GM21717 (cell line): Measurements from ENCODE around the gene KIF1B.
A peak's percentile ranks its signal among the peaks of the same experiment; 100 is the strongest.
"Not testable (repeated sequence)": the region's sequence is repeated elsewhere in the genome, so short reads cannot be mapped to it uniquely, and the experiment has no call there.

Experiments
- ATAC-seq: cut with Tn5 transposase; IDR thresholded peaks from one replicate; pipeline ENCODE4 v1.9.1; 2021; ENCODE audit warnings: mild to moderate bottlenecking, moderate library complexity; ENCODE audit not compliant: unreplicated experiment

KIF1B gene

DNA sequence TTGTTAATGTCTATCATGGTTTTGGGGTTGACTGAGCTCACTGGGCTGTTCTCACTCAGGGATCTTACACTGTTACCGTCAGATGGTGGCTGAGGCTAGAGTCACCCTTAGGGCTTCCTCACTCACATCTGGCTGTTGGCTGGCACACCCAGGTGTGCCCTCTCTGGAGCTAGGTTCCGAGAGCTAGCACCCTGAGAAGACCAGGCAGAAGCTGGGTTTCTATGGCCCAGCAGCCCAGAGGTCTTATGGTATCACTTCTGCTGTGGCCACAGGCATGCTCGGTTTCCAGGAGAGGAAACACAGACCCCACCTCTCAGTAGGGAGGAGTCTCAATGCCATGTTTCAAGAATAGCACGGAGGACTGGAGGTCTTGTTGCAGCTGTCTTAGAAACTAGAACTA lies 20.7 kb upstream of the KIF1B start:
- no peak for ATAC-seq

- no peak for ATAC-seq
Measured at GRCh38 chr1:10192263-10192662, 18.1 kb upstream of the KIF1B start.

DNA sequence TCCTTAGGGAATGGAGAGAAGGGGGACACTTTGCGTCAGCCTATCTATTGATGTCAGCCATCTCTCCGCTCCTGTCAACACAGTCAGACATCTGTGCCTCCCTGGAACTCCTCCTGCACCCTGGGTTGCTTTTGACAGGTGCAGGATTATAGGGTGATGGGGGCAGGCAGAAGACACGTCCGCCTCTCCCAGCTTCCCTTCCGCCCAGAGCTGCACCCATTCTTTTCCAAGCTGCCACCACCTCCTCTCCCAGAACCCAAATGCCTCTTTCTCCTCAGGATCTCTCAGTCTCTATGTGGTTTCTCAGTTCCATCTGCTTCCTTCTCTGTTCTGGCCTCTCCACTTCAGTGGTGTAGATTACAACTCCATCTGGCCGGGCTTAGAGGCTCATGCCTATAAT lies 17.1 kb upstream of the KIF1B start:
- no peak for ATAC-seq

DNA sequence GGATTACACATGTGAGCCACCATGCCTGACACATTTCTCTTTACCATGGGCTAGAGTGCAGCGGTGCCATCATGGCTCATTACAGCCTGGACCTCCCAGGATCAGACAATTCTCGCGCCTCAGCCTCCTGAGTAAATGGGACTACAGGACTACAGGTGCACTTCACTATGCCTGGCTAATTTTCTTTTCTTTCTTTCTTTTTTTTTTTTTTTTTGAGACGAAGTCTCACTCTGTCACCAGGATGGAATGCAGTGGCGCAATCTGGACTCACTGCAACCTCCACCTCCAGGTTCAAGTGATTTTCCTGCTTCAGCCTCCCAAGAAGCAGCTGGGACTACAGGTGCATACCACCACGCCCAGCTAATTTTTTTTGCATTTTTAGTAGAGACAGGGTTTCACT lies 14.8 kb upstream of the KIF1B start:
- no peak for ATAC-seq

DNA sequence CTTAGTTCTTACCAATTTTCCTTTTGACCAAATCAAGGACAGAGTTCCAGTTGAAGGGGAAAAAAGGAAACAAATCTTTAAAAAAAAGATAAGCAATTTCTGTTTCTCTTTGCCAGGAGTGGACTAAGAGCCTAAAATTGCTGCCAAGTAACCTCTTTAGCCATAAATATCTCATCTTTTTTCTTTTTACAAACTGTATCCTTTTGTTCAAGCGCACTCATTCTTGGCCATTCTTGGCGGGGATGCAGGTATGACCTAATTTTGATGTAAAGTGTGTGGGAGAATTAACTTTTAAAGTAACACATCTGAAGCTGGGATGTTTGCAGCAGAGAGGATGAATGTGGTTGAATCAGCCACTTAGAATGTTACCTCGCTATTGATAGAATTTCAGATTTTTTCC lies 13.4 kb upstream of the KIF1B start:
- ATAC-seq, result no peak

GRCh38 chr1:10200620-10201019 lies 9.8 kb upstream of the KIF1B start:
- ATAC-seq, result no peak

DNA sequence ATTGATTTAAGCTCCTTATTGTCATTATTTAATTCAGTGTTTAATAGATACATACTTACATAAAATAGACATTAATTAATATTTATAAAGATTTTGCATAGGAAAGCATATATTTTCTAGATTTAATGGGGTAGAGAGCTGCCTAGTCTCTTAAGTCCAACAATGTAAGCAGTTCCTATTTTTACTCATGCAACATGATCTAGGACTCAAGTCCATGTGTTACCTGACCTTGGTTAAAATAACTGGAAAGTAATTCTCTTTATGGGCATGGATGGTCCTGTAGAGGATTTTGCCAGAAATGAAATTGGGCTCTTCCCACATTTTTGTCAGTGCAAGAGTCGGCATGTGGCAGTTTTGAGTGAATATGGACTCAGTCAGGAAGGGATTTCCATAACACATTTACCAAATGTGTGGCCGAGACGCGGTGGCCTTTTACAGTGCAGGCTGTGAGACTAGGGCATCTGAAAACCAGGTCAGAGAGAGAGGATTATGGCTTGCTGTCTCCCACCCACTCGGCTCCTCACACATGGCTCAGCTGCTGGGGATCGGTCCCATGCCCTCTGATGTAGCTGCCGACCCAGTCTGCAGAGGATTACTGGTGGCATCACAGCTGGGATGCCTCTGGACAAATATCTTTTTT lies 6.2 kb upstream of the KIF1B start:
- no peak for ATAC-seq

GRCh38 chr1:10205206-10205605 lies 5.2 kb upstream of the KIF1B start:
- ATAC-seq, result not testable (repeated sequence)

GRCh38 chr1:10207810-10208209 lies 2.6 kb upstream of the KIF1B start:
- no peak for ATAC-seq

GRCh38 chr1:10208537-10208936 lies 1.8 kb upstream of the KIF1B start:
- no peak for ATAC-seq

GRCh38 chr1:10209590-10209904 lies 823 bp upstream of the KIF1B start:
- no peak for ATAC-seq

DNA sequence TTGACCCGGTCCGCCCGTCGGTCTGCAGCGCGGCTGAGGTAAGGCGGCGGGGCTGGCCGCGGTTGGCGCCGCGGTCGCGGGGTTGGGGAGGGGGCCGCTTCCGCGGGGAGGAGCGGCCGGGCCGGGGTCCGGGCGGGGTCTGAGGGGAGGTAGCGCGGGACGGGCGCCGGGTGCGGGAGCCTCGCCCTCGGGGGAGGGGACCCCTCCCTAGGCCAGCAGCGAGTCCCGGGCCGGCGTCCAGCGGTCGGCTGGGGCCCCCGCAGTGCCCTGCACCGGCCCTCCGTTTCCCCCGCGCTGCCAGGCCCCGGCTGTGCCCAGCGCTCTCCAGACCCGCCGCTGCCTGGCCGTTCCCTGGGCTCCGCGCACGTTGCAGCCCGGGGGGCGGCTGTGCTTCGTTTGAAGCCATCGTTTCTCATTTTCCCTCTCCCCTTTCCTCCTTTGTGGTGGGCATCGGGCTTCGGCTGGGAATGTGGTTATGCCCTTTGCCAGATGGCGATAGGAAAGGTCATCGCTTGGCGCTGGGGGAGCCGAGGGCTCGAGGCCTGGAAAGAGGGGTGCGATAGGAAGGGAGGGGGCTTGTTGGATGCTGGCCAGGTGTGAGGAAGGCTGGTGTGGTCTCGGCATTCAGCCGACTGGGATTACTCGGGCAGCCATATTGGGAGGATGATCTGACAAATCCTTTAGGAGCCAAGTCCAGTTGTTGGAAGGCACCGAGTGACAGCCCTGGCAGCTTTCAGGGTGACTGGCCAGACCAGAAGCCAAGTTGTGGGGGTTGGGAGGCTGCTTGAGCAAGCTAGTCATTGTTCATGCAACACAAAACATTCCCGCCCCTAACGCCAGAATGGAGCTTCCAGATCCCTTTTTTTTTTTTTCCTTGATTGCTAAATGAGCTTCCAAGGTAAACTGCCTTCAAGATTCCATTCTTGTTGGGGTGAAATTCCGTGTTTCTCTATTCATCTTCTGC lies 753 bp downstream of the KIF1B start:
- ATAC-seq, result peak; percentile 8

- ATAC-seq, result no peak
Measured at GRCh38 chr1:10211805-10212410, 1.5 kb downstream of the KIF1B start.

- no peak for ATAC-seq
Measured at GRCh38 chr1:10212476-10212875, 2.1 kb downstream of the KIF1B start.

DNA sequence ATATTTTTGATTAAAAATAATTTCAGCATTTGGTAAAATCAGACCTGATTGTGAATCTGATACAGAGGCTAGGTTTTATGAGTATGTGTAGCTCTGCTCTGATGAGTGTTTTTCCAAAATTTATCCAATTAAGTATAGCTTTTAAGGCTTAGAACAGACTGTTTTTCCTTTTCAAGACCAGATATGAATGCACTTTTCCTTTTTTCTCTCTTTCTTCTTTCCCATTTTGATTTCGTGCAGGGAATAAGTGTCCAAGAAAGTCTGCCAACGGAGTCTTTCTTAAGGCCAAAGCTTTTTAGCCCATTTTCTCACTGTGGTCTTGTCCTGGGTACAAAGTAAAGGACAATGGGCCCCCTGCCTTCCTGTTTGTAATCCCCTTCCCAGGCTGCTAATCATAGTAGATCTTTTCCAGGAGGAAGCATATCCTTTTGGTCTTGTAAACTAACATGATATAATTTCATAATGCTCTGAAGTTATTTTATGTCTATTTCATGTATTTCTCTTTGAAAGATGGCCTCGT lies 2.9 kb downstream of the KIF1B start:
- ATAC-seq, result no peak

- no peak for ATAC-seq
Measured at GRCh38 chr1:10216090-10216749, 5.8 kb downstream of the KIF1B start.

DNA sequence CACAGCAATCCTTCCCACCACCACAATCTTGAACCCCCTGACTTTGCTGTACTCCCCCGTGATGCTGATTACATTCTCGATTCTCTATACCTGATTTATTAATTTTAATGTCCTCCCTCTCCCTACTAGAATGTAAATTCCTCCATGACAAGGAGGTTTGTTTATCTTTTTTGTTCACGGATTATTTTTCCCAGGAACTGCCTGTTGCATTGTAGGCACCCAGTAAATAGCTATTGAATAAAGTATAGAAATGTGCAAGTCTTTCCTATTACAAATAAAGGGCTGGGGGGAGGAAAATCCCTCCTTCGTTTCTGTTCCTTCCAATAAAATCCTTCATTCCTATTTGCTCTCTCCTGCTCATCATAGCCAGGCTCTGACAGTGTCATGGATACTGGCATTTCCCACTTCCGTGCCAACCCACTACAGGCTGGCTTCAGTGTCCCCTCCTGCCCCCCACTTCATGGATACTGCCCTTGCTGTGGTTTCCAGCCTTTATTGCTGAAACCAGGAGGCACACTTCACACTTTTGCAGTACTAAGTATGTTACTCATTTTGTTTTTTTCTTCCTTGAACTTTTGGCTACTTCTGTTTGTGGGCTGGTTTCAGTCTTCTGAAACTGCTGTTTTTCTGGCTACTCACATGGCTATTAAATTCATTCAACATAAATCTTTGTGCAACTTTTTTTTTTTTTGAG lies 7.5 kb downstream of the KIF1B start:
- no peak for ATAC-seq

DNA sequence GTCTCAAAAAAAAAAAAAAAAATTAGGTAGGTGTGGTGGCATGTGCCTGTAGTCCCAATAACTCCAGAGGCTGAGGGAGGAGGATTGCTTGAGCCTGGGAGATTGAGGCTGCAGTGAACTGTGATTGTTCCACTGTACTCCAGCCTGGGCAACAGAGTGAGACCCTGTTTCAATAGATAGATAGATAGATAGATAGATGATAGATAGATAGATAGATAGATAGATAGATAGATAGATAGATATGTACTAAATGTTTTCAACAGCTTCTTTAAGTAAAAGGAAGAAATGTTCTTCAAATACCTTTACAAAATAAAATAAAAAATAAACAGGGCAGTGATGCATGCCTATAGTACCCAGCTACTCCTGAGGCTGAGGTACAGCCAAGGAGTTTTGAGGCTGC lies 9.8 kb downstream of the KIF1B start:
- no peak for ATAC-seq

DNA sequence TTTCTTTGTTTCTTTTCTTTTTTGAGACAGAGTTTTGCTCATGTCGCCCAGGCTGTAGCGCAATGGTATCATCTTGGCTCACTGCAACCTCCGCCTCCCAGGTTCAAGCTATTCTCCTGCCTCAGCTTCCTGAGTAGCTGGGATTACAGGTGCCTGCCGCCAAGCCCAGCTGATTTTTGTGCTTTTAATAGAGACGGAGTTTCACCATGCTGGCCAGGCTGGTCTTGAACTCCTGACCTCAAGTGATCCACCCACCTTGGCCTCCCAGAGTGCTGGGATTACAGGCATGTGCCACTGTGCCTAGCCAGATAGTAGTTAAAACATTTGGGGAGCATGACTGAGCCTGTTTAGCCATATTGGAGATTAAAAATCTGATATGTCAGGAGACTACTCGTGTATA lies 10.3 kb downstream of the KIF1B start:
- ATAC-seq, result not testable (repeated sequence)

GRCh38 chr1:10225573-10225972 lies 15.2 kb downstream of the KIF1B start:
- ATAC-seq, result no peak

DNA sequence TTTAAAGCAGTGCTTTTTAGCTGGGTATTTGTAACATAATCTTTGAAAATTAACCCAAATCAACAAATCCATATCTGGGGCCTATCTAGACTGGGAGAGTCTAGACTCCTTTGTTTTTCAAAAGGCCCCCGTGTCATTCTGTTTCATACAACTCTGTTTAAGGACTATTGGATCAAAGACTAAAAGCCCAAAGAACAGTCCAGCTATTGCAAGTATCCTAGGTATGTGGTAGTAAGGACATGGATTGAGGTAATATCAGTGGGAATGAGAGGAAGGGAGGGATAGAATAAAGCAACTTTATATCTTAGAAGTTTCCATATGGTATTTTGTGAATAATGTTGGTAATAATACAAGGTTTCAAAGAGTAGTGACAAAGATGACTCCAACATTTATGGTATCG lies 18.2 kb downstream of the KIF1B start:
- ATAC-seq, result no peak
